HG03103 (cell line): Measurements from ENCODE around the gene SLC33A1.
A peak's percentile ranks its signal among the peaks of the same experiment; 100 is the strongest.
"Not testable (repeated sequence)": the region's sequence is repeated elsewhere in the genome, so short reads cannot be mapped to it uniquely, and the experiment has no call there.

ENCODE experiments used
- ATAC-seq: cut with Tn5 transposase; IDR thresholded peaks from one replicate; pipeline ENCODE4 v1.9.1; 2021; ENCODE audit warnings: low read depth; ENCODE audit not compliant: unreplicated experiment

SLC33A1 gene

GRCh38 chr3:155862290-155862982, 8.2 kb upstream of the SLC33A1 start:
- not testable (repeated sequence) for ATAC-seq

GRCh38 chr3:155861476-155862183, 7.4 kb upstream of the SLC33A1 start:
- no peak for ATAC-seq

- not testable (repeated sequence) for ATAC-seq
These were observed 6.2 kb upstream of the SLC33A1 start for GRCh38 chr3:155860424-155860823.

- ATAC-seq: no peak
These were observed 5.6 kb upstream of the SLC33A1 start for GRCh38 chr3:155859859-155860258.

- ATAC-seq: peak; percentile 1
These were observed 750 bp downstream of the SLC33A1 start for GRCh38 chr3:155853214-155854140.

GRCh38 chr3:155852341-155852740, 1.9 kb downstream of the SLC33A1 start:
- ATAC-seq: no peak

GRCh38 chr3:155849404-155849803, 4.8 kb downstream of the SLC33A1 start:
- ATAC-seq: not testable (repeated sequence)

GRCh38 chr3:155847993-155848392, 6.2 kb downstream of the SLC33A1 start:
- ATAC-seq: no peak

- no peak for ATAC-seq
These were observed 8.1 kb downstream of the SLC33A1 start for GRCh38 chr3:155846119-155846518.

- no peak for ATAC-seq
These were observed 10.7 kb downstream of the SLC33A1 start for GRCh38 chr3:155843569-155843968.

GRCh38 chr3:155835341-155836071, 18.7 kb downstream of the SLC33A1 start:
- no peak for ATAC-seq

GRCh38 chr3:155828490-155829098, 25.6 kb downstream of the SLC33A1 start:
- not testable (repeated sequence) for ATAC-seq

- no peak for ATAC-seq
These were observed 39.1 kb downstream of the SLC33A1 start for GRCh38 chr3:155815030-155815545.

GRCh38 chr3:155813224-155813623, 41.0 kb downstream of the SLC33A1 start:
- not testable (repeated sequence) for ATAC-seq

GRCh38 chr3:155809181-155809580, 45.0 kb downstream of the SLC33A1 start:
- no peak for ATAC-seq

GRCh38 chr3:155807823-155808222, 46.4 kb downstream of the SLC33A1 start:
- ATAC-seq: no peak

GRCh38 chr3:155805802-155806618, 48.2 kb downstream of the SLC33A1 start, which contains the start of gene C3orf33:
Gene C3orf33 (minus strand): TSS chr3:155806278. CDS start chr3:155806252, 26 bp downstream.
- peak; percentile 94 for ATAC-seq

- no peak for ATAC-seq
These were observed 48.9 kb downstream of the SLC33A1 start for GRCh38 chr3:155805204-155805801.
